Mesenchymal stem cell (in vitro differentiated cells and primary cell): Measurements from ENCODE around the gene TRAF2.
A peak's percentile ranks its signal among the peaks of the same experiment; 100 is the strongest.

Experiments used
- DNase-seq: peaks from one replicate; pipeline ENCODE4 v3.0.0-alpha.2; 2013
- H2AFZ ChIP-seq: one replicate; pipeline ENCODE4 v1.6.1; 2013; ENCODE audit warnings: low read depth, mild to moderate bottlenecking, control low read depth, inconsistent platforms, low read length, moderate library complexity
- H2AK5ac ChIP-seq: 2 replicates; pipeline ENCODE4 v1.6.1; 2013; ENCODE audit warnings: low read length, moderate library complexity, mild to moderate bottlenecking, inconsistent platforms; ENCODE audit not compliant: severe bottlenecking
- H2BK120ac ChIP-seq: one replicate; pipeline ENCODE4 v1.6.1; 2013; ENCODE audit warnings: low read depth, mild to moderate bottlenecking, inconsistent platforms, low read length, moderate library complexity
- H2BK12ac ChIP-seq, 2 experiments: one replicate each; pipeline ENCODE4 v1.6.1; 2013; ENCODE audit warnings: inconsistent platforms in 2 of 2, low read length in 2 of 2, mild to moderate bottlenecking in 2 of 2, moderate library complexity in 2 of 2, control low read depth in 1 of 2
- H2BK15ac ChIP-seq: one replicate; pipeline ENCODE4 v1.6.1; 2013; ENCODE audit warnings: mild to moderate bottlenecking, low read depth, inconsistent platforms; ENCODE audit not compliant: poor library complexity, severe bottlenecking
- H2BK5ac ChIP-seq: 2 replicates; pipeline ENCODE4 v1.6.1; 2013; ENCODE audit warnings: low read depth, mild to moderate bottlenecking, low read length, control low read depth, inconsistent platforms; ENCODE audit not compliant: poor library complexity, severe bottlenecking
- H3K14ac ChIP-seq, 2 experiments: one replicate each; pipeline ENCODE4 v1.6.1; 2013; ENCODE audit warnings: inconsistent platforms in 2 of 2, low read length in 2 of 2, control low read depth in 1 of 2, mild to moderate bottlenecking in 1 of 2, moderate library complexity in 1 of 2
- H3K18ac ChIP-seq, 2 experiments: one replicate each; pipeline ENCODE4 v1.6.1; 2013; ENCODE audit warnings: inconsistent platforms in 2 of 2, low read length in 2 of 2, control low read depth in 1 of 2, low read depth in 1 of 2, mild to moderate bottlenecking in 1 of 2
- H3K23ac ChIP-seq, 2 experiments: one replicate each; pipeline ENCODE4 v1.6.1; 2013; ENCODE audit warnings: inconsistent platforms in 2 of 2, low read length in 2 of 2, mild to moderate bottlenecking in 2 of 2, moderate library complexity in 2 of 2, control low read depth in 1 of 2
- H3K27ac ChIP-seq: 2 replicates; pipeline ENCODE4 v1.5.1; 2013; ENCODE audit warnings: mild to moderate bottlenecking, moderate library complexity, low read length, control low read depth, inconsistent platforms; ENCODE audit not compliant: poor library complexity, severe bottlenecking
- H3K27me3 ChIP-seq, 2 experiments: 2 replicates each; pipeline versions ENCODE4 v1.6.1 to v1.7.0; 2013; ENCODE audit warnings: low read length in 2 of 2, mild to moderate bottlenecking in 2 of 2, moderate library complexity in 2 of 2, control low read depth in 1 of 2, inconsistent platforms in 1 of 2; ENCODE audit not compliant: control insufficient read depth in 1 of 2, insufficient read depth in 1 of 2
- H3K36me3 ChIP-seq, 2 experiments: 2 replicates each; pipeline versions ENCODE4 v1.6.1 to v1.7.0; 2013; ENCODE audit warnings: low read length in 2 of 2, control low read depth in 1 of 2, inconsistent platforms in 1 of 2, low read depth in 1 of 2, mild to moderate bottlenecking in 1 of 2; ENCODE audit not compliant: insufficient read depth in 2 of 2, control insufficient read depth in 1 of 2
- H3K4ac ChIP-seq, 2 experiments: one replicate each; pipeline ENCODE4 v1.6.1; 2013; ENCODE audit warnings: inconsistent platforms in 2 of 2, low read length in 2 of 2, mild to moderate bottlenecking in 2 of 2, moderate library complexity in 2 of 2, control low read depth in 1 of 2, low read depth in 1 of 2
- H3K4me1 ChIP-seq: 2 replicates; pipeline ENCODE4 v1.6.1; 2013; ENCODE audit warnings: low read depth, low read length, control low read depth; ENCODE audit not compliant: control insufficient read depth, insufficient read depth
- H3K4me2 ChIP-seq: 2 replicates; pipeline ENCODE4 v1.6.1; 2013; ENCODE audit warnings: low read length, mild to moderate bottlenecking, inconsistent platforms; ENCODE audit not compliant: poor library complexity, severe bottlenecking
- H3K4me3 ChIP-seq, 2 experiments: 2 replicates each; pipeline versions ENCODE4 v1.5.1 to v1.7.0; 2013; ENCODE audit warnings: low read length in 2 of 2, mild to moderate bottlenecking in 2 of 2, control low read depth in 1 of 2, low read depth in 1 of 2; ENCODE audit not compliant: insufficient read depth in 1 of 2
- H3K79me1 ChIP-seq: replicated peaks from 2 replicates; pipeline ENCODE4 v1.6.1; 2013; ENCODE audit warnings: mild to moderate bottlenecking, control low read depth, low read length, inconsistent platforms; ENCODE audit not compliant: poor library complexity, severe bottlenecking
- H3K9ac ChIP-seq: 2 replicates; pipeline ENCODE4 v1.7.0; 2013; ENCODE audit warnings: mild to moderate bottlenecking, low read length, moderate library complexity
- H3K9me3 ChIP-seq: 2 replicates; pipeline ENCODE4 v1.7.0; 2013; ENCODE audit warnings: mild to moderate bottlenecking, low read length; ENCODE audit not compliant: control insufficient read depth
- H4K8ac ChIP-seq: one replicate; pipeline ENCODE4 v1.6.1; 2013; ENCODE audit warnings: inconsistent platforms, mild to moderate bottlenecking, low read length, moderate library complexity
- H4K91ac ChIP-seq: one replicate; pipeline ENCODE4 v1.6.1; 2013; ENCODE audit warnings: mild to moderate bottlenecking, low read length, inconsistent platforms
- WGBS: methylation state at CpG from one replicate; pipeline ENCODE4 v1.1.7; 2013; ENCODE audit warnings: mixed read lengths; 5-methylcytosine and 5-hydroxymethylcytosine counted together

The TRAF2 gene

GRCh38 chr9:136937186-136938001 lies 51.1 kb downstream of the TRAF2 start:
- Histone ChIP-seq H3K18ac (no peak overlapping the region), H3K36me3 (peaks cover 35 to 48% of the 10 kb centered on the region in 2 experiments)

DNA sequence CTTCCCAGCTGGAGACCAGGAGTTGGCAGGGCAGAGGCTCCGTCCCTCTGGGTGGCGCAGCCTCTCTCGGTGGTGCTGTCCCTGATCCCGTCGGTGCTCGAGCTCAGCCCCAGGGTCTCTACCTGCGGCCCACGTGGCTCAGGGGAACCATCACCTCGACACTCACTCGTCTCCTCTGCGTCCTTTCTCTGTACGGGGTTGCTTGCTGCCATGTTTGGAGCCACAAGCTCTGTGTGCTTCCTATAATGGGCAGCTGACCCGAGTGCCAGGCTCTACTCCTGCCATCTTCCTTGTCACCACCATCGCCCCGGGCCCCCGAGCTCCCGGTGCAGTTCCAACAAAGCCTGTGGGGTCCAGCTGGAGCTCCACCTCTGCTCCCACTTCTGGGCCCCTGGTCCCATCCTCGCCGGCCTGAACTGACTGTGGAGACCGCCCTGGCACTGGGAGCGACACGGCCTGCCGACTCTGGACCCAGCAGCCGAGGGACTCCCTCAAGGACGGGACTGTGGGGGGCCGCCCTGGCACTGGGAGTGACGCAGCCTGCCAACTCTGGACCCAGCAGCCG lies 53.2 kb downstream of the TRAF2 start:
- no peak overlapping the region for H3K18ac ChIP-seq
- H3K27ac ChIP-seq, result no peak overlapping the region
- no peak overlapping the region for H3K4me2 ChIP-seq
- H3K4me1 ChIP-seq, result peaks cover 19% of the 10 kb centered on the region
- H2BK5ac ChIP-seq, result no peak overlapping the region
- H3K4ac ChIP-seq, result no peak overlapping the region
- no peak overlapping the region for H2BK120ac ChIP-seq
- H4K8ac ChIP-seq, result peak overlapping the region; percentile 19
- no peaks in the 10 kb centered on the region for H3K27me3 ChIP-seq
- H2BK15ac ChIP-seq, result no peak overlapping the region
- no peak overlapping the region for H4K91ac ChIP-seq
- H3K9ac ChIP-seq, result no peak overlapping the region
- 97% methylated on average over 28 of the region's 28 CpGs for WGBS
- no peaks in the 10 kb centered on the region for H3K9me3 ChIP-seq
- H3K14ac ChIP-seq, result no peak overlapping the region
- no peak overlapping the region for H3K23ac ChIP-seq
- H2BK12ac ChIP-seq, result peak overlapping the region in 1 of 2 experiments; percentile 23
- H3K4me3 ChIP-seq, result no peak overlapping the region
- no peak overlapping the region for H2AK5ac ChIP-seq
- no peak overlapping the region for H2AFZ ChIP-seq
- peaks cover 41 to 59% of the 10 kb centered on the region in 2 experiments for H3K36me3 ChIP-seq
- H3K79me1 ChIP-seq, result peaks cover 35% of the 10 kb centered on the region
- no peak for DNase-seq

More at GRCh38 chr9:136937186-136938001, 51.1 kb downstream of the TRAF2 start:
- no peaks in the 10 kb centered on the region for H3K9me3 ChIP-seq
- DNase-seq, result no peak
- H3K27me3 ChIP-seq, result no peaks in the 10 kb centered on the region
- peak overlapping the region; percentile 35 for H4K91ac ChIP-seq
- no peak overlapping the region for H3K14ac ChIP-seq
- H2AK5ac ChIP-seq, result no peak overlapping the region
- 91% methylated on average over 15 of the region's 15 CpGs for WGBS
- no peak overlapping the region for H2BK5ac ChIP-seq
- H2AFZ ChIP-seq, result no peak overlapping the region
- H3K79me1 ChIP-seq, result peaks cover 38% of the 10 kb centered on the region
- peak overlapping the region; percentile 7 for H4K8ac ChIP-seq
- H3K4me3 ChIP-seq, result no peak overlapping the region
- H3K23ac ChIP-seq, result no peak overlapping the region
- no peak overlapping the region for H3K9ac ChIP-seq
- no peak overlapping the region for H3K4ac ChIP-seq
- H2BK120ac ChIP-seq, result no peak overlapping the region
- H2BK15ac ChIP-seq, result no peak overlapping the region
- no peak overlapping the region for H2BK12ac ChIP-seq
- H3K4me2 ChIP-seq, result no peak overlapping the region
- peaks cover 8% of the 10 kb centered on the region for H3K4me1 ChIP-seq
- H3K27ac ChIP-seq, result no peak overlapping the region

DNA sequence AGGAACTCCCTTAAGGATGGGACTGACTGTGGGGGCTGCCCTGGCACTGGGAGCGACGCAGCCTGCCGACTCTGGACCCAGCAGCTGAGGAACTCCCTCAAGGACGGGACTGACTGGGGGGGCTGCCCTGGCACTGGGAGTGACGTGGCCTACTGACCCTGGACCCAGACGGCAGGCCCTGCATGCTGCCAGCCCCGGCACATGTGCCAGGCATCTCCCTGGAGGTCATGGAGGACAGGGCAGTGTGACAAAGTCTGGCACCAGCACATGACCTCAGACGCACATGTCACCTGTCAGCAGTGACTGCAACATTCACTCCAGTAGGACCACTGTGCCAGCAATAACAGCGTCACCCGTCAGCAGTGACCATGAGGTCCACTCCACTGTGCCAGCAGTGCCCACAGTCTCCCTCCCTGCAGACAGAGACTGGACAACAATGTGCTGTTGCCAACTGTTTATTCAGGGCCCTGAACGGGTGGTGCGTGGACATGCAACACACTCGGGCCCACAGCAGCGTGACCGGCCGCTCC lies 53.7 kb downstream of the TRAF2 start:
- Histone ChIP-seq H3K4ac (no peak overlapping the region), H3K18ac (no peak overlapping the region), H3K9ac (no peak overlapping the region), H2BK12ac (no peak overlapping the region), H4K8ac (no peak overlapping the region), H3K4me3 (peak overlapping the region in 1 of 2 experiments; percentile 26), H3K79me1 (peaks cover 35% of the 10 kb centered on the region), H3K14ac (no peak overlapping the region), H3K23ac (no peak overlapping the region), H4K91ac (no peak overlapping the region), H3K9me3 (no peaks in the 10 kb centered on the region), H3K27ac (no peak overlapping the region), H2BK15ac (no peak overlapping the region), H3K27me3 (no peaks in the 10 kb centered on the region), H2AK5ac (no peak overlapping the region), H2BK120ac (no peak overlapping the region), H3K36me3 (peaks cover 41 to 59% of the 10 kb centered on the region in 2 experiments), H3K4me2 (no peak overlapping the region), H3K4me1 (peaks cover 23% of the 10 kb centered on the region), H2BK5ac (no peak overlapping the region), H2AFZ (no peak overlapping the region)
- DNase-seq, result no peak
- 94% methylated on average over 16 of the region's 16 CpGs for WGBS

DNA sequence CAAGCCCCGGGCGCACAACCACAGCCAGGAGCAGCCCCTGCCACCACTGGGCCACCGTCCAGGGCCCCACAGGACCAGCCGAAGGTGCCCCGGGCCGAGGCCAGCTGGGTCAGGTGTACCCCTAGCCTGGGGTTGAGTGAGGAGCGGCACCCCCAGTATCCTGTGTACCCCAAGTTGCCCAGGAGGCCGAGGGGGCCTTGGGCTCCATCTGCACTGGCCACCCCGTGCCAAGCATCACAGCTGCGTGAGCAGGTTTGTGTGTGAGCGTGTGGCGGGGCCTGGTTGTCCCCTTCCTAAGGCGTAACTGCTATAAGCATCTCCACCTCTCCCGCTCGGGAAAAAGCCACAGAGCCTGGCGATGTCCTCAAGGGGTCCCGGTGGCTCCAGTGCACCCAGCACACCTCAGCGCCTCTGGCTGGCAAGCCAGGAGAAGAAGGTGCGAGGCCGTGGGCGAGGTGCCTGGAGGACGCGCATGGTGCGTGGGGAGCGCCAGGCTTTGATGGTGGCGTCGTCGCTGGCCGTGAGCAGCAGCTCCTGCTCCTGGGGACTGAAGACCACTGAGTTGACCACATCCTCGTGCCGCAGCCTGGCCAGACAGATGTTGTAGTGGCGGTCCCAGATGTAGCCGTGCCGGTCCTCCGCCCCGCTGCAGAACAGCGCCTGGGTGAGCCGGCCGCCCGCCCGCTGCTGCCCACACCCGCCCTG lies 54.4 kb downstream of the TRAF2 start:
- Histone ChIP-seq H4K91ac (no peak overlapping the region), H3K14ac (no peak overlapping the region), H2AFZ (no peak overlapping the region), H3K9me3 (no peaks in the 10 kb centered on the region), H3K4me2 (no peak overlapping the region), H3K18ac (no peak overlapping the region), H3K27me3 (no peaks in the 10 kb centered on the region), H2BK15ac (peak overlapping the region; percentile 16), H3K4me1 (peaks cover 23% of the 10 kb centered on the region), H3K27ac (no peak overlapping the region), H3K23ac (no peak overlapping the region), H3K9ac (no peak overlapping the region), H3K4me3 (peak overlapping the region in 1 of 2 experiments; percentile 32), H2BK12ac (peak overlapping the region in 1 of 2 experiments; percentile 19), H2BK5ac (no peak overlapping the region), H3K79me1 (peaks cover 34% of the 10 kb centered on the region), H2AK5ac (no peak overlapping the region), H4K8ac (peak overlapping the region; percentile 57), H2BK120ac (no peak overlapping the region), H3K4ac (no peak overlapping the region), H3K36me3 (peaks cover 41 to 59% of the 10 kb centered on the region in 2 experiments)
- WGBS, result 96% methylated on average over 42 of the region's 42 CpGs
- no peak for DNase-seq
